ENCODE results near the gene SLC12A5. TPM values are rescaled to one million over a fixed set of nuclear protein-coding genes. Genes with fewer than 3 reads are reported as not detected.
A peak's percentile ranks its signal among the peaks of the same experiment; 100 is the strongest.

Gene SLC12A5
- total RNA-seq, 1 donor from 2014 or later, result 8.8 TPM

DNA sequence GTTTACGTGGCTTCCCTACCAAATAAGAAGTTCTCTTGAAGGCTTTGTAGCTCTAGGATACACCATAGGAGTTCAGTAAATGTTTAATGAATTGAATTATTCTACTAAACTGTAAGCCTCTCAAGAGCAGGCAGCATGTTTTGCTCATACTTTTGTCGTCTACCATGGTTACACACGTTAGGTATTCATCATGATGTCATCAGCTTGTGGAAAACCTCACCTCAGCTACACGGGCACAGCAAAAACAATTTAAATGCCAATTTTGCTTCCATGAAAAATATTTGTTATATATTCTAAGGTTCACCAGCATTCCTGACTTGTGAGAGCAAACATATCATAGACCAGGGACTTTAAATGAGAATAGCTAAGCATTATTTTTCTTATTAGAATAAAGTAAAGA, 44.0 kb downstream of the SLC12A5 start:
- no peaks in the 10 kb centered on the region for H3K9me3 Mint-ChIP-seq (ENCODE audit: low read depth)
- peaks cover 7% of the 10 kb centered on the region for H3K4me1 Mint-ChIP-seq (ENCODE audit: low read depth)
- TF ChIP-seq, protein P1, sequence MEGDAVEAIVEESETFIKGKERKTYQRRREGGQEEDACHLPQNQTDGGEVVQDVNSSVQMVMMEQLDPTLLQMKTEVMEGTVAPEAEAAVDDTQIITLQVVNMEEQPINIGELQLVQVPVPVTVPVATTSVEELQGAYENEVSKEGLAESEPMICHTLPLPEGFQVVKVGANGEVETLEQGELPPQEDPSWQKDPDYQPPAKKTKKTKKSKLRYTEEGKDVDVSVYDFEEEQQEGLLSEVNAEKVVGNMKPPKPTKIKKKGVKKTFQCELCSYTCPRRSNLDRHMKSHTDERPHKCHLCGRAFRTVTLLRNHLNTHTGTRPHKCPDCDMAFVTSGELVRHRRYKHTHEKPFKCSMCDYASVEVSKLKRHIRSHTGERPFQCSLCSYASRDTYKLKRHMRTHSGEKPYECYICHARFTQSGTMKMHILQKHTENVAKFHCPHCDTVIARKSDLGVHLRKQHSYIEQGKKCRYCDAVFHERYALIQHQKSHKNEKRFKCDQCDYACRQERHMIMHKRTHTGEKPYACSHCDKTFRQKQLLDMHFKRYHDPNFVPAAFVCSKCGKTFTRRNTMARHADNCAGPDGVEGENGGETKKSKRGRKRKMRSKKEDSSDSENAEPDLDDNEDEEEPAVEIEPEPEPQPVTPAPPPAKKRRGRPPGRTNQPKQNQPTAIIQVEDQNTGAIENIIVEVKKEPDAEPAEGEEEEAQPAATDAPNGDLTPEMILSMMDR (IDR thresholded peaks at IDR 0.05; ENCODE audit: unreplicated experiment), result no peak
- peaks cover 12% of the 10 kb centered on the region for H3K36me3 Mint-ChIP-seq (ENCODE audit: insufficient read depth)
- H3K27me3 Mint-ChIP-seq, result no peaks in the 10 kb centered on the region
- H3K4me3 Mint-ChIP-seq (ENCODE audit: low read depth), result no peak overlapping the region
- DNase-seq (ENCODE audit: low spot score, unreplicated experiment), result no peak
- H3K27ac Mint-ChIP-seq, result no peak overlapping the region

DNA sequence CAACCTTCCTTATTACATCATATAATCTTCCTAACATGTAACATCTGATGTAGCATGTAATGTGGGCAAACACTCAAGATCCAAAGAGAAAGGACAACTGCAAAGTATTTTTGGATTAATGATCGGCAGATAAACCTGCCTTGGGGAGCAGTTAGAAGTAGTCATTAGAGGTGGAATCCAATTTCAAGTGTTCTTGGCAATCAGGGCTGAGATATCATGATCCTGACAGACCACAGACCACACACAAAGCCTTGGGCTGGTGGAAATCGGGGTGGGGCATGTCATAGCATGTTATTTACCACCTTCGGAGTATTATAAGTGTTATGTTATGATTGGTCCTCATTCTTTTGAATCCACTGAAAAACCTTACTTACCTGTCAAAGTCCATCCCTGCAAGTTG, 44.4 kb downstream of the SLC12A5 start:
- H3K4me3 Mint-ChIP-seq (ENCODE audit: low read depth), result no peak overlapping the region
- H3K4me1 Mint-ChIP-seq (ENCODE audit: low read depth), result peaks cover 10% of the 10 kb centered on the region
- TF ChIP-seq, protein P1 (IDR thresholded peaks at IDR 0.05; ENCODE audit: unreplicated experiment), result no peak
- H3K36me3 Mint-ChIP-seq (ENCODE audit: insufficient read depth), result peaks cover 12% of the 10 kb centered on the region
- H3K9me3 Mint-ChIP-seq (ENCODE audit: low read depth), result no peaks in the 10 kb centered on the region
- no peak overlapping the region for H3K27ac Mint-ChIP-seq
- no peak for DNase-seq (ENCODE audit: low spot score, unreplicated experiment)
- H3K27me3 Mint-ChIP-seq, result no peaks in the 10 kb centered on the region

DNA sequence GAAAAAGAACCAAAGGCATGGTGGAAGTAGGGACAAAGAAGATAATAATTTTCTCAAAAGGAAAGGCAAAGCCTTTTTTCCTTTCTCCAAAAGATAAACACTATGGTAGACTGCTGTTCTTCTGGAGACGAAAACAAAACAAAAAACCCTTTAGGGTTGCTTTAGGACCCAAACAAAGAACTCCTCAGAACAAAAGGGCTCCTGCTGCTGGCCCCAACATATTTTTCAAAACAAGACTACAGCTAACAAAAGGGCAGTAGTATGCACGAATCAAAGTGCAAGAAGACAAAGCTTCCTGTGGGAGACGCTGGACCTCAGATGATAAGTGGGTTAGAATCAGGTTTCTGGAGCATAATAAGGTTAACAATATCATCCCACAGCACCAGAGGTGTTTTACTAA, 45.0 kb downstream of the SLC12A5 start:
- peaks cover 14% of the 10 kb centered on the region for H3K36me3 Mint-ChIP-seq (ENCODE audit: insufficient read depth)
- TF ChIP-seq, protein P1 (IDR thresholded peaks at IDR 0.05; ENCODE audit: unreplicated experiment), result no peak
- peaks cover 13% of the 10 kb centered on the region for H3K4me1 Mint-ChIP-seq (ENCODE audit: low read depth)
- no peak for DNase-seq (ENCODE audit: low spot score, unreplicated experiment)
- no peak overlapping the region for H3K4me3 Mint-ChIP-seq (ENCODE audit: low read depth)
- H3K27ac Mint-ChIP-seq, result no peak overlapping the region
- H3K9me3 Mint-ChIP-seq (ENCODE audit: low read depth), result no peaks in the 10 kb centered on the region
- no peaks in the 10 kb centered on the region for H3K27me3 Mint-ChIP-seq

DNA sequence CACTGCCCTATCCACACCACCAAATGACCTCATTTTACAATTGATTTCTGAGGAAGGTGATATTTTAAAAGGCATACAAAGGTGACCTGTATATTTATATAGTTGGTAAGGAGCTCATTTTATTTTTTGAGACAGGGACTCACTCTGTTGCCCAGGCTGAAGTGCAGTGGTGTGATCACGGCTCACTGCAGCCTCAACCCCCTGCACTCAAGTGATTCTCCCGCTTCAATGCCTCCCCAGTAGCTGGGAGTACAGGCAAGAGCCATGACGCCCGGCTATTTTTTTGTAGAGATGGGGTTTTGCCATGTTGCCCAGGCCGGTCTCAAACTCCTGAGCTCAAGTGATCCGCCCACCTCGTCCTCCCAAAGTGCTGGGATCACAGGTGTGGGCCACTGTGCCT, 47.8 kb downstream of the SLC12A5 start:
- H3K9me3 Mint-ChIP-seq (ENCODE audit: low read depth), result no peaks in the 10 kb centered on the region
- TF ChIP-seq, protein P1 (IDR thresholded peaks at IDR 0.05; ENCODE audit: unreplicated experiment), result no peak
- peak overlapping the region; percentile 59 for H3K27ac Mint-ChIP-seq
- DNase-seq (ENCODE audit: low spot score, unreplicated experiment), result no peak
- H3K27me3 Mint-ChIP-seq, result no peaks in the 10 kb centered on the region
- H3K4me1 Mint-ChIP-seq (ENCODE audit: low read depth), result peaks cover 15% of the 10 kb centered on the region
- H3K4me3 Mint-ChIP-seq (ENCODE audit: low read depth), result no peak overlapping the region
- H3K36me3 Mint-ChIP-seq (ENCODE audit: insufficient read depth), result peaks cover 13% of the 10 kb centered on the region

DNA sequence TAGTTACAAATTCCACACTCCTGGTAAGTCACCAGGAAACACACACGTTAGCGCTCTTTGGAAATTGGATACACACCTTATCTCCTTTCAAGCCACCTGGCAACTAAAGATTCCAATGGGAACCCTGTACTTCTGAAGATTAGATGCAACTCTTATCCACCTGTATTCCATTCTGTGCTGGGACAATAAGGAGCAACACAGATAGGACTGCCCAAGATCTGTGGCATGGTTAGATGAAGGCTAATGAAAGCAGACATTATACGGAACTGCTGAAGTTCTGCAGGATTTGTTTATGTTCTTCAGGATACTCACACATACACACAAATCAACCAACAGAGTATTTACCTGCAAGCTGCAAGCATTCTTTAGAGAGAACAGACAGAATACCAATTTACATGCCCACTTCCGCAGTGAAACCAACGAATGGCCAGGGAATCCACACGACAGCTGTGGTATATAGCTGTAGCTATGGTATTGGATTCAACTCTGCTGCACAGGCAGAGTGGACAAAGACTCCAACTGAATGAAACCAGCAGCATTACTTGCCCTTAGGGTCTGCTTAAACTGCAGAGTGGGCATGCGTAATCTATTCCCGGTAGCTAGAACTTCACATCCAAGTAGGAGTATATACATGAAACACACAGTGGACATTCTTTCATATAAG, 48.8 kb downstream of the SLC12A5 start:
- Mint-ChIP-seq H3K4me1 (ENCODE audit: low read depth) (peaks cover 15% of the 10 kb centered on the region), H3K4me3 (ENCODE audit: low read depth) (no peak overlapping the region), H3K9me3 (ENCODE audit: low read depth) (no peaks in the 10 kb centered on the region), H3K27ac (no peak overlapping the region), H3K27me3 (no peaks in the 10 kb centered on the region), H3K36me3 (ENCODE audit: insufficient read depth) (peaks cover 13% of the 10 kb centered on the region)
- TF ChIP-seq, protein P1 (IDR thresholded peaks at IDR 0.05; ENCODE audit: unreplicated experiment), result no peak
- no peak for DNase-seq (ENCODE audit: low spot score, unreplicated experiment)
